Right atrium auricular region (tissue), 2 donors: ENCODE data around the gene PPA2. TPM values are rescaled to one million over a fixed set of nuclear protein-coding genes. Genes with fewer than 3 reads are reported as not detected.

Experiments used
- DNase-seq: peaks from one replicate; pipeline ENCODE4 v3.0.0-alpha.2; 2019; ENCODE audit warnings: low spot score
- H3K27ac ChIP-seq, 2 donors: fragments of 200-600 bp; sonication (generic); 1 replicate in 1 of 2; 2 replicates in 1 of 2; pipeline ENCODE4 v1.5.1; 2016 to 2019
- H3K27me3 ChIP-seq, 2 donors: fragments of 200-600 bp; sonication (generic); one replicate each; pipeline versions ENCODE4 v1.5.1 to v1.6.0; 2017 to 2019
- H3K36me3 ChIP-seq: fragments of 200-600 bp; sonication (generic); one replicate; pipeline ENCODE4 v1.5.1; 2016
- H3K4me1 ChIP-seq, 2 donors: fragments of 200-600 bp; sonication (generic); one replicate each; pipeline versions ENCODE4 v1.5.1 to v1.6.0; 2017 to 2019
- H3K4me3 ChIP-seq, 2 donors: fragments of 200-600 bp; sonication (generic); 1 replicate in 1 of 2; 2 replicates in 1 of 2; pipeline ENCODE4 v1.5.1; 2017 to 2019; ENCODE audit warnings: mild to moderate bottlenecking in 1 of 2, moderate library complexity in 1 of 2
- H3K9me3 ChIP-seq, 2 donors: fragments of 200-600 bp; sonication (generic); one replicate each; pipeline ENCODE4 v1.5.1; 2019
- CTCF ChIP-seq, 2 donors: fragments of 200-600 bp; sonication (generic); IDR thresholded peaks; one replicate each; pipeline ENCODE4 v1.5.1; 2019; ENCODE audit warnings: antibody characterized with exemption in 2 of 2
- total RNA-seq, 2 donors: library from RNA; depleted of rRNA; stranded (reverse); fragments of >200 nt; gene quantifications; one replicate each; pipeline ENCODE4 v1.1.0, GENCODE V29; 2016

The PPA2 gene
- total RNA-seq, 2 donors from 2014 or later, result 89.5 to 158 TPM

GRCh38 chr4:105399532-105400161, 74.2 kb downstream of the PPA2 start:
- no peak overlapping the region for H3K4me3 ChIP-seq
- H3K4me1 ChIP-seq, result no peaks in the 10 kb centered on the region
- TF ChIP-seq CTCF (IDR thresholded peaks at IDR 0.05), result no peak
- no peaks in the 10 kb centered on the region for H3K27me3 ChIP-seq
- peaks cover 0 to 5% of the 10 kb centered on the region in 2 donors for H3K9me3 ChIP-seq
- H3K27ac ChIP-seq, result no peak overlapping the region
- no peak for DNase-seq
- H3K36me3 ChIP-seq, result peaks cover 8% of the 10 kb centered on the region

- no peak for TF ChIP-seq CTCF (IDR thresholded peaks at IDR 0.05)
- Histone ChIP-seq H3K27me3 (no peaks in the 10 kb centered on the region), H3K27ac (no peak overlapping the region), H3K4me3 (no peak overlapping the region), H3K4me1 (no peaks in the 10 kb centered on the region), H3K9me3 (no peaks in the 10 kb centered on the region), H3K36me3 (no peaks in the 10 kb centered on the region)
- DNase-seq, result no peak
Observed at GRCh38 chr4:105392858-105393257, 81.0 kb downstream of the PPA2 start.

GRCh38 chr4:105389167-105389566, 84.7 kb downstream of the PPA2 start:
- TF ChIP-seq CTCF (IDR thresholded peaks at IDR 0.05), result no peak
- peaks cover 11% of the 10 kb centered on the region for H3K36me3 ChIP-seq
- no peaks in the 10 kb centered on the region for H3K4me1 ChIP-seq

GRCh38 chr4:105387466-105387865, 86.4 kb downstream of the PPA2 start:
- no peak for DNase-seq
- Histone ChIP-seq H3K9me3 (no peaks in the 10 kb centered on the region), H3K4me3 (no peak overlapping the region), H3K27me3 (no peaks in the 10 kb centered on the region), H3K4me1 (no peaks in the 10 kb centered on the region), H3K27ac (no peak overlapping the region), H3K36me3 (peaks cover 14% of the 10 kb centered on the region)
- TF ChIP-seq CTCF (IDR thresholded peaks at IDR 0.05), result no peak

More at GRCh38 chr4:105389167-105389566, 84.7 kb downstream of the PPA2 start:
- Histone ChIP-seq H3K4me3 (no peak overlapping the region), H3K9me3 (no peaks in the 10 kb centered on the region), H3K27me3 (no peaks in the 10 kb centered on the region), H3K27ac (no peak overlapping the region)
- DNase-seq, result no peak

GRCh38 chr4:105386012-105386411, 87.8 kb downstream of the PPA2 start:
- Histone ChIP-seq H3K27me3 (no peaks in the 10 kb centered on the region), H3K36me3 (peaks cover 16% of the 10 kb centered on the region), H3K9me3 (no peaks in the 10 kb centered on the region), H3K4me3 (no peak overlapping the region), H3K4me1 (no peaks in the 10 kb centered on the region), H3K27ac (no peak overlapping the region)
- TF ChIP-seq CTCF (IDR thresholded peaks at IDR 0.05), result no peak
- DNase-seq, result no peak

- no peak overlapping the region for H3K4me3 ChIP-seq
- H3K27me3 ChIP-seq, result no peaks in the 10 kb centered on the region
- H3K27ac ChIP-seq, result no peak overlapping the region
- H3K9me3 ChIP-seq, result no peaks in the 10 kb centered on the region
- H3K36me3 ChIP-seq, result peaks cover 6% of the 10 kb centered on the region
- peaks cover 0 to 16% of the 10 kb centered on the region in 2 donors for H3K4me1 ChIP-seq
- no peak for DNase-seq
- TF ChIP-seq CTCF (IDR thresholded peaks at IDR 0.05), result no peak
Observed at GRCh38 chr4:105374071-105374470, 99.8 kb downstream of the PPA2 start.
